DOHH2 (cell line): ENCODE data around the gene STAT1.

Experiments used
- EZH2phosphoT487 ChIP-seq: fragments of 200-600 bp; sonication (generic); IDR thresholded peaks from 2 replicates; pipeline ENCODE4 v1.6.1; 2017; ENCODE audit warnings: borderline replicate concordance, mild to moderate bottlenecking, antibody characterized with exemption, low read length, moderate library complexity, mixed read lengths
- TF ChIP-seq, protein P1 (sequence below): fragments of 200-600 bp; sonication (generic); IDR thresholded peaks from one replicate; pipeline ENCODE4 v1.5.1; 2014; ENCODE audit warnings: antibody characterized with exemption, mild to moderate bottlenecking, low read depth, low read length; ENCODE audit not compliant: poor library complexity, severe bottlenecking

- TF ChIP-seq, protein P1, sequence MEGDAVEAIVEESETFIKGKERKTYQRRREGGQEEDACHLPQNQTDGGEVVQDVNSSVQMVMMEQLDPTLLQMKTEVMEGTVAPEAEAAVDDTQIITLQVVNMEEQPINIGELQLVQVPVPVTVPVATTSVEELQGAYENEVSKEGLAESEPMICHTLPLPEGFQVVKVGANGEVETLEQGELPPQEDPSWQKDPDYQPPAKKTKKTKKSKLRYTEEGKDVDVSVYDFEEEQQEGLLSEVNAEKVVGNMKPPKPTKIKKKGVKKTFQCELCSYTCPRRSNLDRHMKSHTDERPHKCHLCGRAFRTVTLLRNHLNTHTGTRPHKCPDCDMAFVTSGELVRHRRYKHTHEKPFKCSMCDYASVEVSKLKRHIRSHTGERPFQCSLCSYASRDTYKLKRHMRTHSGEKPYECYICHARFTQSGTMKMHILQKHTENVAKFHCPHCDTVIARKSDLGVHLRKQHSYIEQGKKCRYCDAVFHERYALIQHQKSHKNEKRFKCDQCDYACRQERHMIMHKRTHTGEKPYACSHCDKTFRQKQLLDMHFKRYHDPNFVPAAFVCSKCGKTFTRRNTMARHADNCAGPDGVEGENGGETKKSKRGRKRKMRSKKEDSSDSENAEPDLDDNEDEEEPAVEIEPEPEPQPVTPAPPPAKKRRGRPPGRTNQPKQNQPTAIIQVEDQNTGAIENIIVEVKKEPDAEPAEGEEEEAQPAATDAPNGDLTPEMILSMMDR: no peak
- TF ChIP-seq EZH2phosphoT487: no peak
Measured at GRCh38 chr2:190963088-190963487, 50.9 kb downstream of the STAT1 start.
